HepG2 (cell line): Measurements from ENCODE around the gene USP24. TPM values are rescaled to one million over a fixed set of nuclear protein-coding genes. Genes with fewer than 3 reads are reported as not detected.

Experiments
- CHCHD3 ChIP-seq: sonication (generic); formaldehyde crosslinking; IDR thresholded peaks from 2 replicates; pipeline ENCODE4 v1.8.0; 2022; ENCODE audit warnings: mild to moderate bottlenecking, missing genetic modification reagents, moderate library complexity
- FOXA1 ChIP-seq, 2 experiments: fragments of 450-650 bp in 1 of 2; sonication (generic) in 1 of 2; formaldehyde crosslinking in 1 of 2; IDR thresholded peaks; 2 replicates each; pipeline versions ENCODE4 v1.4.0 to v1.6.1; 2016 to 2020; ENCODE audit warnings: missing genetic modification reagents in 1 of 2
- GATAD2A ChIP-seq: IDR thresholded peaks from 2 replicates; pipeline ENCODE4 v1.6.1; 2016
- NFYB ChIP-seq: sonication (generic); formaldehyde crosslinking; IDR thresholded peaks from 2 replicates; pipeline ENCODE4 v1.4.0; 2020; ENCODE audit warnings: missing genetic modification reagents
- PAF1 ChIP-seq: IDR thresholded peaks from 2 replicates; pipeline ENCODE4 v1.6.1; 2016; ENCODE audit warnings: missing genetic modification reagents, missing compliant biosample characterization
- SRSF9 ChIP-seq: fragments of 200-400 bp; formaldehyde crosslinking; IDR thresholded peaks from 2 replicates; pipeline ENCODE4 v1.6.1; 2018; ENCODE audit warnings: borderline replicate concordance, mild to moderate bottlenecking, low read depth, low read length; ENCODE audit not compliant: insufficient read depth, poor library complexity, severe bottlenecking
- ZC3H4 ChIP-seq: sonication (generic); formaldehyde crosslinking; IDR thresholded peaks from 2 replicates; pipeline ENCODE4 v1.4.0; 2020; ENCODE audit warnings: missing genetic modification reagents, borderline replicate concordance
- ZNF451 ChIP-seq: sonication (generic); formaldehyde crosslinking; IDR thresholded peaks from 2 replicates; pipeline ENCODE4 v1.5.0; 2020; ENCODE audit warnings: mild to moderate bottlenecking, missing genetic modification reagents
- polyA plus RNA-seq, 8 experiments: library from polyadenylated mRNA; depleted of rRNA in 3 of 8; stranded (reverse) in 7 of 8; unstranded in 1 of 8; fragments of >200 nt; fragmentation: Illumina TruSeq in 4 of 8; extraction: Trizol in 4 of 8; gene quantifications; 2 replicates each; pipeline versions ENCODE4 v1.2.1 to v1.2.3, GENCODE V29; 2011 to 2016; ENCODE audit warnings: low read depth in 4 of 8, missing spikeins in 1 of 8, mixed read lengths in 1 of 8; ENCODE audit not compliant: insufficient read depth in 1 of 8
- total RNA-seq, 5 experiments: library from RNA; depleted of rRNA; stranded (reverse); fragments of >200 nt; fragmentation: Illumina TruSeq; extraction: Trizol; gene quantifications; 2 replicates each; pipeline ENCODE4 v1.2.3, GENCODE V29; 2016; ENCODE audit warnings: low read depth in 1 of 5
- TF ChIP-seq, protein P1 (sequence below): sonication (generic); formaldehyde crosslinking; IDR thresholded peaks from 2 replicates; pipeline ENCODE4 v1.9.0; 2021; ENCODE audit warnings: mild to moderate bottlenecking, missing genetic modification reagents
- TF ChIP-seq, protein P2 (sequence below): sonication (generic); formaldehyde crosslinking; conservative IDR thresholded peaks from 2 replicates; pipeline ENCODE4 v1.4.0; 2020; ENCODE audit warnings: mild to moderate bottlenecking, missing genetic modification reagents, moderate library complexity
- TF ChIP-seq, protein P3 (sequence below): sonication (generic); formaldehyde crosslinking; IDR thresholded peaks from 2 replicates; pipeline ENCODE4 v1.8.1; 2023; ENCODE audit warnings: mild to moderate bottlenecking, missing genetic modification reagents
- TF ChIP-seq, protein P4 (sequence below), 2 experiments: sonication (generic) in 1 of 2; formaldehyde crosslinking in 1 of 2; IDR thresholded peaks; 2 replicates each; pipeline versions ENCODE4 v1.4.0 to v1.6.1; 2018 to 2020; ENCODE audit warnings: missing genetic modification reagents in 2 of 2, borderline replicate concordance in 1 of 2, low read depth in 1 of 2, mild to moderate bottlenecking in 1 of 2, missing biosample characterization in 1 of 2

The USP24 gene
- total and polyA plus RNA-seq, 2 of the 13 experiments (the other 11 are each of a cell fraction or from before 2014, with no cell fraction given) = 18.8 to 47.6 TPM

DNA sequence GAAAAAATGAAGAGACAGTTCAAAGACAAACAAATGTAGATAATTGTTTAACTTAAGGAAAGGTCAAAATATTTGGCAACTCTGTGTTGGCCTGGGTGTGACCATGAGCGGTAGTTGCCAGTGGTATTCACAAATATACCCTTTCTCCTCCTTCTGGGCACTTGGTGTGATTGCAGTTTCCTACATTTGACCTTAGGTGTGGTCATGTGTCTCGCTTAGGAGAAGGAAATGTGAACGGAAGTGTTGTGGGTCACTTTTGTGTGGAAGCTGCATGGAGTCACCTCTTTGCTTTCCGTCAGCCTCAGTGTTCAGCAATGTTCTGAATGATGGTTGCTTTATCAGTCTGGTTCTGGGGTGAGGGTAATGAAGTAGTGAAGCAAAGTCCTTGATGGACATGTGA lies 179.3 kb downstream of the USP24 start (continued):
- TF ChIP-seq, protein P1, sequence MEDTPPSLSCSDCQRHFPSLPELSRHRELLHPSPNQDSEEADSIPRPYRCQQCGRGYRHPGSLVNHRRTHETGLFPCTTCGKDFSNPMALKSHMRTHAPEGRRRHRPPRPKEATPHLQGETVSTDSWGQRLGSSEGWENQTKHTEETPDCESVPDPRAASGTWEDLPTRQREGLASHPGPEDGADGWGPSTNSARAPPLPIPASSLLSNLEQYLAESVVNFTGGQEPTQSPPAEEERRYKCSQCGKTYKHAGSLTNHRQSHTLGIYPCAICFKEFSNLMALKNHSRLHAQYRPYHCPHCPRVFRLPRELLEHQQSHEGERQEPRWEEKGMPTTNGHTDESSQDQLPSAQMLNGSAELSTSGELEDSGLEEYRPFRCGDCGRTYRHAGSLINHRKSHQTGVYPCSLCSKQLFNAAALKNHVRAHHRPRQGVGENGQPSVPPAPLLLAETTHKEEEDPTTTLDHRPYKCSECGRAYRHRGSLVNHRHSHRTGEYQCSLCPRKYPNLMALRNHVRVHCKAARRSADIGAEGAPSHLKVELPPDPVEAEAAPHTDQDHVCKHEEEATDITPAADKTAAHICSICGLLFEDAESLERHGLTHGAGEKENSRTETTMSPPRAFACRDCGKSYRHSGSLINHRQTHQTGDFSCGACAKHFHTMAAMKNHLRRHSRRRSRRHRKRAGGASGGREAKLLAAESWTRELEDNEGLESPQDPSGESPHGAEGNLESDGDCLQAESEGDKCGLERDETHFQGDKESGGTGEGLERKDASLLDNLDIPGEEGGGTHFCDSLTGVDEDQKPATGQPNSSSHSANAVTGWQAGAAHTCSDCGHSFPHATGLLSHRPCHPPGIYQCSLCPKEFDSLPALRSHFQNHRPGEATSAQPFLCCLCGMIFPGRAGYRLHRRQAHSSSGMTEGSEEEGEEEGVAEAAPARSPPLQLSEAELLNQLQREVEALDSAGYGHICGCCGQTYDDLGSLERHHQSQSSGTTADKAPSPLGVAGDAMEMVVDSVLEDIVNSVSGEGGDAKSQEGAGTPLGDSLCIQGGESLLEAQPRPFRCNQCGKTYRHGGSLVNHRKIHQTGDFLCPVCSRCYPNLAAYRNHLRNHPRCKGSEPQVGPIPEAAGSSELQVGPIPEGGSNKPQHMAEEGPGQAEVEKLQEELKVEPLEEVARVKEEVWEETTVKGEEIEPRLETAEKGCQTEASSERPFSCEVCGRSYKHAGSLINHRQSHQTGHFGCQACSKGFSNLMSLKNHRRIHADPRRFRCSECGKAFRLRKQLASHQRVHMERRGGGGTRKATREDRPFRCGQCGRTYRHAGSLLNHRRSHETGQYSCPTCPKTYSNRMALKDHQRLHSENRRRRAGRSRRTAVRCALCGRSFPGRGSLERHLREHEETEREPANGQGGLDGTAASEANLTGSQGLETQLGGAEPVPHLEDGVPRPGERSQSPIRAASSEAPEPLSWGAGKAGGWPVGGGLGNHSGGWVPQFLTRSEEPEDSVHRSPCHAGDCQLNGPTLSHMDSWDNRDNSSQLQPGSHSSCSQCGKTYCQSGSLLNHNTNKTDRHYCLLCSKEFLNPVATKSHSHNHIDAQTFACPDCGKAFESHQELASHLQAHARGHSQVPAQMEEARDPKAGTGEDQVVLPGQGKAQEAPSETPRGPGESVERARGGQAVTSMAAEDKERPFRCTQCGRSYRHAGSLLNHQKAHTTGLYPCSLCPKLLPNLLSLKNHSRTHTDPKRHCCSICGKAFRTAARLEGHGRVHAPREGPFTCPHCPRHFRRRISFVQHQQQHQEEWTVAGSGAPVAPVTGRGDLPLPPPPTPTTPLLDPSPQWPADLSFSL (CRISPR knock-in tag) = peak; percentile 42; the same call in 1 of the 2 replicates
- TF ChIP-seq, protein P2, sequence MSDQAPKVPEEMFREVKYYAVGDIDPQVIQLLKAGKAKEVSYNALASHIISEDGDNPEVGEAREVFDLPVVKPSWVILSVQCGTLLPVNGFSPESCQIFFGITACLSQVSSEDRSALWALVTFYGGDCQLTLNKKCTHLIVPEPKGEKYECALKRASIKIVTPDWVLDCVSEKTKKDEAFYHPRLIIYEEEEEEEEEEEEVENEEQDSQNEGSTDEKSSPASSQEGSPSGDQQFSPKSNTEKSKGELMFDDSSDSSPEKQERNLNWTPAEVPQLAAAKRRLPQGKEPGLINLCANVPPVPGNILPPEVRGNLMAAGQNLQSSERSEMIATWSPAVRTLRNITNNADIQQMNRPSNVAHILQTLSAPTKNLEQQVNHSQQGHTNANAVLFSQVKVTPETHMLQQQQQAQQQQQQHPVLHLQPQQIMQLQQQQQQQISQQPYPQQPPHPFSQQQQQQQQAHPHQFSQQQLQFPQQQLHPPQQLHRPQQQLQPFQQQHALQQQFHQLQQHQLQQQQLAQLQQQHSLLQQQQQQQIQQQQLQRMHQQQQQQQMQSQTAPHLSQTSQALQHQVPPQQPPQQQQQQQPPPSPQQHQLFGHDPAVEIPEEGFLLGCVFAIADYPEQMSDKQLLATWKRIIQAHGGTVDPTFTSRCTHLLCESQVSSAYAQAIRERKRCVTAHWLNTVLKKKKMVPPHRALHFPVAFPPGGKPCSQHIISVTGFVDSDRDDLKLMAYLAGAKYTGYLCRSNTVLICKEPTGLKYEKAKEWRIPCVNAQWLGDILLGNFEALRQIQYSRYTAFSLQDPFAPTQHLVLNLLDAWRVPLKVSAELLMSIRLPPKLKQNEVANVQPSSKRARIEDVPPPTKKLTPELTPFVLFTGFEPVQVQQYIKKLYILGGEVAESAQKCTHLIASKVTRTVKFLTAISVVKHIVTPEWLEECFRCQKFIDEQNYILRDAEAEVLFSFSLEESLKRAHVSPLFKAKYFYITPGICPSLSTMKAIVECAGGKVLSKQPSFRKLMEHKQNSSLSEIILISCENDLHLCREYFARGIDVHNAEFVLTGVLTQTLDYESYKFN (CRISPR knock-in tag) = 0 out of 2 replicates have a peak, but pooled peaks have one; percentile 28
- TF ChIP-seq PAF1 (no peak), NFYB (CRISPR knock-in tag) (no peak), GATAD2A (CRISPR knock-in tag) (peak; percentile 31; the same call in 1 of the 2 replicates), SRSF9 (no peak), ZC3H4 (CRISPR knock-in tag) (no peak), FOXA1 (IDR thresholded peaks at IDR 0.05) (no peak), FOXA1 (CRISPR knock-in tag; IDR thresholded peaks at IDR 0.05) (no peak), ZNF451 (CRISPR knock-in tag) (no peak), CHCHD3 (CRISPR knock-in tag) (no peak)
- TF ChIP-seq, protein P3, sequence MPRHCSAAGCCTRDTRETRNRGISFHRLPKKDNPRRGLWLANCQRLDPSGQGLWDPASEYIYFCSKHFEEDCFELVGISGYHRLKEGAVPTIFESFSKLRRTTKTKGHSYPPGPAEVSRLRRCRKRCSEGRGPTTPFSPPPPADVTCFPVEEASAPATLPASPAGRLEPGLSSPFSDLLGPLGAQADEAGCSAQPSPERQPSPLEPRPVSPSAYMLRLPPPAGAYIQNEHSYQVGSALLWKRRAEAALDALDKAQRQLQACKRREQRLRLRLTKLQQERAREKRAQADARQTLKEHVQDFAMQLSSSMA (CRISPR knock-in tag) = no peak
- TF ChIP-seq, protein P4, sequence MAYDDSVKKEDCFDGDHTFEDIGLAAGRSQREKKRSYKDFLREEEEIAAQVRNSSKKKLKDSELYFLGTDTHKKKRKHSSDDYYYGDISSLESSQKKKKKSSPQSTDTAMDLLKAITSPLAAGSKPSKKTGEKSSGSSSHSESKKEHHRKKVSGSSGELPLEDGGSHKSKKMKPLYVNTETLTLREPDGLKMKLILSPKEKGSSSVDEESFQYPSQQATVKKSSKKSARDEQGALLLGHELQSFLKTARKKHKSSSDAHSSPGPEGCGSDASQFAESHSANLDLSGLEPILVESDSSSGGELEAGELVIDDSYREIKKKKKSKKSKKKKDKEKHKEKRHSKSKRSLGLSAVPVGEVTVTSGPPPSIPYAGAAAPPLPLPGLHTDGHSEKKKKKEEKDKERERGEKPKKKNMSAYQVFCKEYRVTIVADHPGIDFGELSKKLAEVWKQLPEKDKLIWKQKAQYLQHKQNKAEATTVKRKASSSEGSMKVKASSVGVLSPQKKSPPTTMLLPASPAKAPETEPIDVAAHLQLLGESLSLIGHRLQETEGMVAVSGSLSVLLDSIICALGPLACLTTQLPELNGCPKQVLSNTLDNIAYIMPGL (CRISPR knock-in tag; IDR thresholded peaks at IDR 0.05; ENCODE audit: borderline replicate concordance in 1 of 2, low read depth in 1 of 2) = no peak
